ENCODE measurements around the gene GPR37L1. TPM values are rescaled to one million over a fixed set of nuclear protein-coding genes. Genes with fewer than 3 reads are reported as not detected.

The GPR37L1 gene, protein sequence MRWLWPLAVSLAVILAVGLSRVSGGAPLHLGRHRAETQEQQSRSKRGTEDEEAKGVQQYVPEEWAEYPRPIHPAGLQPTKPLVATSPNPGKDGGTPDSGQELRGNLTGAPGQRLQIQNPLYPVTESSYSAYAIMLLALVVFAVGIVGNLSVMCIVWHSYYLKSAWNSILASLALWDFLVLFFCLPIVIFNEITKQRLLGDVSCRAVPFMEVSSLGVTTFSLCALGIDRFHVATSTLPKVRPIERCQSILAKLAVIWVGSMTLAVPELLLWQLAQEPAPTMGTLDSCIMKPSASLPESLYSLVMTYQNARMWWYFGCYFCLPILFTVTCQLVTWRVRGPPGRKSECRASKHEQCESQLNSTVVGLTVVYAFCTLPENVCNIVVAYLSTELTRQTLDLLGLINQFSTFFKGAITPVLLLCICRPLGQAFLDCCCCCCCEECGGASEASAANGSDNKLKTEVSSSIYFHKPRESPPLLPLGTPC
- total RNA-seq = 1 to 10 TPM in 2 of 8 experiments, under 1 TPM in 6; 0.27 to 9.8 (median 0.64) TPM

DNA sequence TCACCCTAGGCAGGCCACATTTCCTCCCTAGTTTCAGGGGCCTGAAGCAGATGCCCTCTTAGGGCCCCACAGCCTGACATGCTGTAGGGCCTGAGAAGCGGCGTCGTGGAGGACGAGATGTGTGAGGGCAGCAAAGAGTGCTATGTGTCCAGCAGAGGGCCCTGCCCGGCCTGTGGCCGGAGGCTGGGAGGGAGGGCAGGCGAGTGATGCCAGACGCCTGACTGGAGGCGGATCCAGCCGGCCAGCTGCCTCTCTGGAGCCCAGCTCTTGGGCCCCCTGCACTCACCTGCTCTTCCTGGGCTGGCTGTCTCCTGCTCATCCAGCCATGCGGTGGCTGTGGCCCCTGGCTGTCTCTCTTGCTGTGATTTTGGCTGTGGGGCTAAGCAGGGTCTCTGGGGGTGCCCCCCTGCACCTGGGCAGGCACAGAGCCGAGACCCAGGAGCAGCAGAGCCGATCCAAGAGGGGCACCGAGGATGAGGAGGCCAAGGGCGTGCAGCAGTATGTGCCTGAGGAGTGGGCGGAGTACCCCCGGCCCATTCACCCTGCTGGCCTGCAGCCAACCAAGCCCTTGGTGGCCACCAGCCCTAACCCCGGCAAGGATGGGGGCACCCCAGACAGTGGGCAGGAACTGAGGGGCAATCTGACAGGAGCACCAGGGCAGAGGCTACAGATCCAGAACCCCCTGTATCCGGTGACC lies at the start of gene GPR37L1:
Gene GPR37L1 (plus strand): TSS at position 279 of the 697 bp plus-strand sequence. CDS start 47 bp downstream, at position 326.
- peak; percentile 54 to 97 (median 96) for ATAC-seq (replicated peaks in 6 of 8)
- Histone ChIP-seq H3K4me3 (no peak within 1 kb of the TSS), H3K27ac (peak within 1 kb of the TSS in 1 of 2 donors; percentile 35), H3K4me1 (replicated peaks in 1 of 2) (peaks cover 5 to 24% of the 10 kb centered on the region in 2 donors)
- in situ Hi-C loops (cut with MboI; ENCODE audit: low pct_unique_long_range_greater_than_20kb in 2 of 9, low sequenced_read_pairs in 9 of 9, unreplicated experiment in 9 of 9) = loop anchor here in 4 of 9 experiments (10.0 to 25.0 kb wide), 3 partner anchors 108 to 235 kb away; partner anchors contain the start of genes ELF3 (in 3 of the 4) and SHISA4 (in 1 of the 4)
- WGBS, 10 experiments = 7 to 90% (median 60%) methylated on average over 1 to 8 of the region's 19 CpGs; no CpG with 5 or more reads in 1 of the 10 experiments

DNA sequence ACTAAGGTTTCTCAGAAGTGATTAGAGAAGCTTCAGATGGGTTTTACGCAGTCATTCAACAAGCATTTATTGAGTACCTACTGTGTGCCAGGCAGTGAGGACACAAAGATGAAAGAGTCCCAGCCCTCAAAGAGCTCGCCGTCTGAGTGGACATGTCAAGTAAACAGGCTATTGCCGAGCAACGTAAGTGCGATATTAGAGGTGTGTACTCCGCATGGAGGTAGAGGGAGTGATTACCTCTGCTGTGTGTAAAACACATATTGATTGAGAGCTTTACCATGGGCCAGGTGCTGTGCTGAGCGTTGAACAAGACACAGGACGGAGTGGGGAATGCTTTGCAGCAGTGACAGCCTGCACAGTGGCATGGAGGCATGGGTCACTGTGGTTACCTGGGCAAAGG lies 49.5 kb upstream of the GPR37L1 start:
- in situ Hi-C loops (cut with MboI; ENCODE audit: low pct_unique_long_range_greater_than_20kb in 2 of 9, low sequenced_read_pairs in 9 of 9, unreplicated experiment in 9 of 9) = no loop called here
- Histone ChIP-seq H3K27ac (no peak overlapping the region), H3K4me3 (no peak overlapping the region), H3K4me1 (replicated peaks in 1 of 2) (peaks cover 3 to 7% of the 10 kb centered on the region in 2 donors)
- no peak for ATAC-seq (replicated peaks in 6 of 8)
- 83 to 100% (median 95%) methylated on average over 2 to 9 of the region's 9 CpGs; no CpG with 5 or more reads in 4 of the 10 experiments for WGBS, 10 experiments

DNA sequence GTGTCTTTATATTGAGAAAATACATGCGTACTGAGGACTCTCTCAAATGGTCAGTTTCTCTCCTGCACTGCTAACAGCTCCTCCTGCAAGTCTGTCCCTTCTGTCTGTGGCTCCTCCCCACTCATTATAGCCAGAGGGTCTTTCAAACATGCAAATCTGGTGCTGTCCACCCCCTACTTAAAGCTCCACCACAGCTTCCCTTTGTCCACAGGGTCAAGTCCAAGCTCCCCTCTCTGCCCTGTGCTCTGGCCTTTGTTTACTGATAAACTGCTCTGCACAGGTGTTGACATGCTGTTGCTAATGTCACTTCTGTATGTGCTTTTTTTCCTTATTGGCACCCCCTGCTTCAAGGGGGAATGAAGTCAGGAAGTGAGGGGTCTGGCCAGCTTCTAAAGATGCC lies 47.7 kb upstream of the GPR37L1 start:
- in situ Hi-C loops (cut with MboI; ENCODE audit: low pct_unique_long_range_greater_than_20kb in 2 of 9, low sequenced_read_pairs in 9 of 9, unreplicated experiment in 9 of 9) = no loop called here
- Histone ChIP-seq H3K27ac (no peak overlapping the region), H3K4me1 (replicated peaks in 1 of 2) (peaks cover 3 to 7% of the 10 kb centered on the region in 2 donors), H3K4me3 (no peak overlapping the region)
- peak in 2 of 8 experiments; percentile 14 to 37 for ATAC-seq (replicated peaks in 6 of 8)
- 0 to 83% (median 38%) methylated on average over 1 of the region's 1 CpG; no CpG with 5 or more reads in 7 of the 10 experiments for WGBS, 10 experiments

DNA sequence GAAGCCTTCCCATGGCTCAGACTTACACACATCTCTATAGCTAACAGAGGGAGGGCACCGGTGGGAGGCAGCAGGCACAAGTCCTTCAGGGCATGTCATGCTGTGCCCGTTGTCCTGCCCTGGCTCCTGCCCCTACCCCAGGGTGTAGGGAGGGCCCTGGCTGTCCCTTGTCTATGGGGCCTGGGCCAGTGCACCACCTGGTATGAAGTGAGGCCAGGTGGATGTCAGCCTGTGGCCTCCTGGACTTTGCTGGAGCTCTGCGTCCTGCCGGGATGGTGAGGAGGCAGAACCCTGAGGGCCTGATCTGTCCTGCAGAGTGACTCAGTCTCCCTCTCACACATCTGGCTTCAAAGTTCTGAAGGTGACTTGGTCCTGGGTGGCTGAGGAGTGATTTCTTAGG lies 47.3 kb upstream of the GPR37L1 start:
- Histone ChIP-seq H3K4me1 (replicated peaks in 1 of 2) (peaks cover 3 to 7% of the 10 kb centered on the region in 2 donors), H3K4me3 (no peak overlapping the region), H3K27ac (no peak overlapping the region)
- 50 to 90% methylated on average over 2 of the region's 4 CpGs; no CpG with 5 or more reads in 8 of the 10 experiments for WGBS, 10 experiments
- in situ Hi-C loops (cut with MboI; ENCODE audit: low pct_unique_long_range_greater_than_20kb in 2 of 9, low sequenced_read_pairs in 9 of 9, unreplicated experiment in 9 of 9) = no loop called here
- ATAC-seq (replicated peaks in 6 of 8) = peak in 3 of 8 experiments; percentile 8 to 32 (median 18)

DNA sequence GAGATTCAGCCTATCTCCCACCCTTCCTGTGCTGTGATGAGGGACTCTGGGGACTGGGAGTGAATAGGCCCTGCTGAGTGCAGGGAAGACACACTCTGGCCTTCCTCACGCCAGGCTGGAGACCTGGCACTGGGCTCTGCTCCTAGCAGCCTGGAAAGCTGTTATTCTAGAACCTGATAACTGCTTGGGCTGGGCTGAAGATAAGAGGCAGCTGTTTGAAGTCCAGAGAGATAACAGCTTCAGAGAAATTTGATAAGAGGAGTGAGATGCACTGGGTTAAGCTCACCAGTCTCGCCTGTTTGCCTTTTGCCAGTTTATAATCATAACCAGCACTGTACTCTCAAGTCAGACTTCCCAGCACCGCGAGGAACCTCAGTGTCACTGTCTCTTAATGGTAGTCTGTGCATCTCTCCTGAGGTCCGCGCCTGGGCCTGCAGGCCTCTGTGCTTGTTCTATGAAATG lies 46.6 kb upstream of the GPR37L1 start:
- in situ Hi-C loops (cut with MboI; ENCODE audit: low pct_unique_long_range_greater_than_20kb in 2 of 9, low sequenced_read_pairs in 9 of 9, unreplicated experiment in 9 of 9) = no loop called here
- Histone ChIP-seq H3K4me3 (no peak overlapping the region), H3K27ac (no peak overlapping the region), H3K4me1 (replicated peaks in 1 of 2) (peaks cover 3 to 7% of the 10 kb centered on the region in 2 donors)
- no peak for ATAC-seq (replicated peaks in 6 of 8)
- WGBS, 10 experiments = 48 to 96% (median 71%) methylated on average over 2 to 6 of the region's 6 CpGs; no CpG with 5 or more reads in 3 of the 10 experiments

DNA sequence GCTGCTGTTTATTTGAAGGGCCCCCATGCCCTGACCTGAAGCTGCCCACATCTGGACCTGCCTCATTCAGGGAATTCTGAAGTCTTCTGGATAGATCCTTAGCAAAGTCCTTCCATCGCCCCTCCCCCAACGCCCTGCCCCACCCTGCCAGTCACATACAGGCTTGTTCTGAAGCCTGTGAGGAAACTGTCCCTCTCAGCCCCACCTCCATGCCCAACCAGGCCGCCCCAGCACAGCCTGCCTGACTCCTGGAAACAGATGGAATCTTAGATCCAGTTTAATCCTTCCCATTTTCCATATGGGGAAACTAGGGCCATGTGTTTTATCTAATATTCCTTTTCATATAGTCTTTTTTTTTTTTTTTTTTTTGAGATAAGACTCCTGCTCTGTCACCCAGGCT lies 44.5 kb upstream of the GPR37L1 start:
- WGBS, 10 experiments = 21 to 81% (median 77%) methylated on average over 2 to 3 of the region's 3 CpGs; no CpG with 5 or more reads in 7 of the 10 experiments
- peak in 2 of 8 experiments; percentile 8 to 64 for ATAC-seq (replicated peaks in 6 of 8)

DNA sequence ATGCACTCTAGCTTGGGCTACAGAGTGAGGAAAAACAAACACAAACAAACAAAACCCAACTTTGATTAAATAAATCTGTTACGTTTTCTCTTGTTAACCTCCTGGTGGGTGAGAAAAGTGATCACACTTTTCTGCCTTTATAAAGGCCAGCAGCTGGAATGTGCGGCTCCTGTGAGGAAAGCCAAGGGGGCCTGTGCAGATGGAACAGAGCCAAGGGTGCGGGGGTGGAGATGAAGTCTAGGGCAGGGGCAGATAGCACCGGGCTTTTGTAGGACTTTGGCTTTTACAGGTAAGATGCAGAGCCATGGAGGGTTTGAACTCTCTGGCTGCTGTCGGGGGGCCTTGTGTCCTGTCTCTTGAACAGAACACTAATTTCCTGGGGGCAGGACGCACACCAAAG lies 40.7 kb upstream of the GPR37L1 start:
- 51 to 100% (median 77%) methylated on average over 1 to 5 of the region's 6 CpGs; no CpG with 5 or more reads in 1 of the 10 experiments for WGBS, 10 experiments
- in situ Hi-C loops (cut with MboI; ENCODE audit: low pct_unique_long_range_greater_than_20kb in 2 of 9, low sequenced_read_pairs in 9 of 9, unreplicated experiment in 9 of 9) = no loop called here
- H3K27ac ChIP-seq = no peak overlapping the region
- H3K4me1 ChIP-seq (replicated peaks in 1 of 2) = peaks cover 23 to 24% of the 10 kb centered on the region in 2 donors
- no peak for ATAC-seq (replicated peaks in 6 of 8)
- no peak overlapping the region for H3K4me3 ChIP-seq

More for the DNA sequence above, 44.5 kb upstream of the GPR37L1 start:
- Histone ChIP-seq H3K4me3 (no peak overlapping the region), H3K4me1 (replicated peaks in 1 of 2) (peaks cover 3 to 7% of the 10 kb centered on the region in 2 donors), H3K27ac (no peak overlapping the region)
- in situ Hi-C loops (cut with MboI; ENCODE audit: low pct_unique_long_range_greater_than_20kb in 2 of 9, low sequenced_read_pairs in 9 of 9, unreplicated experiment in 9 of 9) = no loop called here

DNA sequence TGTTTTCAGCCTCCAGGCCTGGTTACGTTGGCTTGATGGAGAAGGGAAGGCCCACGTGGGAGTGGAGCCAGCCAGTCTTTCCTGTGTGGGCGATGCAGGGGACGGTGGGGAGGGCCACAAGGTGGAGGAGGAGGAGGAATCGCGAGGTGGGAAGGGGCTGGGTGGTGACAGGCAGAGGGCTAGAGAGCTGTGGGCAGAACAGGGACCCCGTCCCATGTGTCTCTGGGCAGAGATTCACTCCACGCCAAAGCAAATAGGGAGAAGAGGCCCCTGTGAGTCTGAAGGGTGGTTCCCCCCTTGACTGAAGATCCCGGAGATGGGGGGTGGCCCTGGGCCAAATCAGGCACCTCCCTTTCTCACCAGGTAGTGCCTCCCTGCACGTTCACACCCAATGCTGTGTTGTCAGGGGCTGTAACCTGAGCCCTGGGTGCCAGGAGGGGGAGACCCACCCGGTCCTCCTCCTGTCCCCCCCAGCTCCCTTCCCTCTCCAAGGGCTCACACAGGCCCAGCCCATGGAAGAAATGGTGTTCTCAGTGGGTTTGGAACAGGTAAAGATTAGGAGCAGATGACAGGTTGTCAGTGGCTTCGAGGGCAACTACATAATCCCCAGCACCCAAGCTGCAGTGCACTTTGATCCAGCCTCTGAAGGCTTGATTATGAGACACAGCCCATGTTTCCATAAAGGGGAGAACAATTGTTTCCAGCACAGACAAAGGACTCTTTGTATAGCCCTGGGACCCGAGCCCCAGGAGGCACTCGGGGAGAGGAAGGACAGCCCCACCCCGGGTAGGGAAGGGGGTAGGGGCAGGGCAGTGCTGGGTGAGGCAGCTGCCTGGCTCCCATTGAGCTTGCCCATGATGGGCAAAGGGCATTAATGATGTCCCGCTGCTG lies 37.7 kb upstream of the GPR37L1 start:
- ATAC-seq (replicated peaks in 6 of 8) = peak in 6 of 8 experiments; percentile 36 to 84 (median 82)
- peaks cover 40% of the 10 kb centered on the region in 2 donors for H3K4me1 ChIP-seq (replicated peaks in 1 of 2)
- WGBS, 10 experiments = 33 to 78% (median 63%) methylated on average over 2 to 7 of the region's 16 CpGs; no CpG with 5 or more reads in 4 of the 10 experiments
- no peak overlapping the region for H3K27ac ChIP-seq
- in situ Hi-C loops (cut with MboI; ENCODE audit: low pct_unique_long_range_greater_than_20kb in 2 of 9, low sequenced_read_pairs in 9 of 9, unreplicated experiment in 9 of 9) = no loop called here
- no peak overlapping the region for H3K4me3 ChIP-seq

DNA sequence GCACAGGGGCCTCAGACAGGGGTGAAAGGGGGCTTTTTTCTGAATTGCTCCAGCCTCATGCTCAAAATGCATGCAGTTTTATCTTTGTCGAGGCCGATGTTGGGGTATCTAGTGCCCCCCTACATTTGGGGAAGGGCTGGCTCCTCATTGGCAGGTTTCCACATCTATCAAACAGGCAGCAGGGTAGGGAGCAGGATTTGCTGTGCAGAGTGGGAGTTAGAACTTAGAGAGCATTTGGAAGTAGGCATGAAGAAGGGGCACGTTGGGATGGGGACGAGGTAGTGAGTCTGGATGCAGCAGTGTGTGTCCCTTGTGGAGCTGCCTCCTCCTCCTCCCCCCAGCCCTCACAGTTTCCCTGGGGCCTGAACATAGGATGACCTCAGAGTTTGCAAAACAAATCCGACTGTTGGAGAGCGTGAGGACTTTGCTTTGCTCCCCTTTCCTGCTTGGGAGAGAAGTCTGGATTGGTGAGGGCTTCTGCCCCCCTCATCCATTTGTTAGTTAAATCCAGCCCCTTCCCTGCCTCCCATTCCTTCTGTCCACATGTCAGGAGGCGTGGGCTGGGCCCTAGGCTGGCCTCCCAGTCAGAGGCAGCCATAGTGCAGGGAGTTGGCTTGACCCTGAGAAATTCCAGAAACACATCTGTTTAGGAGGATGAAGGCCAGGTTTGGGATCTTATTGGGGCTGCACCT lies 36.9 kb upstream of the GPR37L1 start:
- WGBS, 10 experiments = 17 to 100% (median 55%) methylated on average over 1 to 4 of the region's 7 CpGs; no CpG with 5 or more reads in 5 of the 10 experiments
- no peak overlapping the region for H3K4me3 ChIP-seq
- H3K27ac ChIP-seq = peak overlapping the region; percentile 6 to 37
- peaks cover 40% of the 10 kb centered on the region in 2 donors for H3K4me1 ChIP-seq (replicated peaks in 1 of 2)
- peak; percentile 35 to 71 (median 68) for ATAC-seq (replicated peaks in 6 of 8)
- in situ Hi-C loops (cut with MboI; ENCODE audit: low pct_unique_long_range_greater_than_20kb in 2 of 9, low sequenced_read_pairs in 9 of 9, unreplicated experiment in 9 of 9) = no loop called here

DNA sequence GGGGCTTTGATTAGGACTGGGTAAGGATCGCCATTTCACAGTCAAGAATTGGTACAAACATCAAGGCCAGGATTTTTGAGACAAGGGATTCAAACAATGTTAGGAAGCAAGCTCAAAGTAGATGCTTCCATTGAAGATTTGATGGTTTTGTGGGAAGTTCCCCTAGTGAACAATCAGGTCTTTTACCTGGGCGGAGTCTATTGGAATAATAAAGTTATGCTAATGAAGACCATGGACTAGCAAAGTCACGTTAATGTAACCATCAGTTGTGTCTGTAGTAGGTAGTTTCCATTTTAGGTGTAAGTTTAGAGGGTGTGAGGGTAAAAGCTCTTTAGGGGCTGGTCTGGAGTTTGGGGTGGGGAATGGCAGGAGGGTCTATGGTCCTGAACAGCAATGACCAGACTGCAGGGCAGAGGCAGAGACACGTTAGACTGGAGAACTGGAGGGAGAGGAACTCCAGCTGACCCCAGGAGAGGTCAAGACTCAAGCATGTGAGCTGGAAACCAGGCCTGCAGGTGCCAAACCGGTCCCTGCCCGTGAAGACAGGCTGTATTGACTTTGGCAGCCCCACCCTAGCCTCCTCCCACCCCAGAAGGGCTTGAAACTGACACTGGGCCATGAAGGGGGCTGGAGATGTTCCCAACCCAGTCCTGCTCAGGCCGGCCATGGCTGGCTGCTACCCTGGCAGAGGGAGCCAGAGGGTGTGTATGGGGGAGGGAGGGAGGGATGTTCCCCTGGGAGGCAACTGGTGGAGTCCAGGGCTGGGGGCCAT lies 36.0 kb upstream of the GPR37L1 start:
- in situ Hi-C loops (cut with MboI; ENCODE audit: low pct_unique_long_range_greater_than_20kb in 2 of 9, low sequenced_read_pairs in 9 of 9, unreplicated experiment in 9 of 9) = no loop called here

DNA sequence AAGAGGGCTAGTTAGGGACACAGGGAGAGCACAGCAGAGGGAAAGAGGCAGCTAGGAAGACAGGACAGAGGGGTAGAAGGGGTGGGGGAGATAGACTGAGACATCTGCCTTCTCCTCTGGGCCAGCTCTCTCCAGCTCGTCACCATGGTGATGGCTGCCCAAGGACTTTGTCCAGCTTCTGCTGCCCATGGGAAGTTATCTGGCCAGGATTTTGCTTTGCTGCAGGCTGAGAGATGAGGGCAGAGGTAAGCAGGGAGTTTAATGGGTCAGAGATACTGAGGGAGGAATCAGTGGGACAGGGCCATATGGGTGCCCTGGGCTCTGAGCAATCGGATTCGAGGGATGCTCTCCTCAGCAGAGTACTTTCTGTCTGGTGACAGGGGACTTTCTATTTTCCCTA lies 34.5 kb upstream of the GPR37L1 start:
- 75 to 94% (median 83%) methylated on average over 3 of the region's 3 CpGs; no CpG with 5 or more reads in 5 of the 10 experiments for WGBS, 10 experiments
- Histone ChIP-seq H3K4me1 (replicated peaks in 1 of 2) (peaks cover 40% of the 10 kb centered on the region in 2 donors), H3K27ac (peak overlapping the region in 1 of 2 donors; percentile 8), H3K4me3 (no peak overlapping the region)
- peak in 5 of 8 experiments; percentile 48 to 70 (median 52) for ATAC-seq (replicated peaks in 6 of 8)
- in situ Hi-C loops (cut with MboI; ENCODE audit: low pct_unique_long_range_greater_than_20kb in 2 of 9, low sequenced_read_pairs in 9 of 9, unreplicated experiment in 9 of 9) = no loop called here

More for the DNA sequence above, 36.0 kb upstream of the GPR37L1 start:
- 17 to 83% (median 57%) methylated on average over 1 to 4 of the region's 7 CpGs; no CpG with 5 or more reads in 1 of the 10 experiments for WGBS, 10 experiments
- peak overlapping the region in 1 of 2 donors; percentile 6 for H3K27ac ChIP-seq
- H3K4me3 ChIP-seq = no peak overlapping the region
- ATAC-seq (replicated peaks in 6 of 8) = peak; percentile 6 to 84 (median 44)
- H3K4me1 ChIP-seq (replicated peaks in 1 of 2) = peaks cover 40% of the 10 kb centered on the region in 2 donors

Data from motor neuron (in vitro differentiated cells).